HG03064 (cell line): ENCODE results near the gene CCDC170.
A peak's percentile ranks its signal among the peaks of the same experiment; 100 is the strongest.

ENCODE experiments used
- ATAC-seq: cut with Tn5 transposase; IDR thresholded peaks from one replicate; pipeline ENCODE4 v1.9.1; 2021; ENCODE audit warnings: low read depth; ENCODE audit not compliant: unreplicated experiment

Gene CCDC170

GRCh38 chr6:151609146-151609902 lies 115.5 kb downstream of the CCDC170 start:
- ATAC-seq = no peak

- ATAC-seq = no peak
These were observed 116.5 kb downstream of the CCDC170 start for GRCh38 chr6:151610326-151610725.

- ATAC-seq = no peak
These were observed 120.8 kb downstream of the CCDC170 start for GRCh38 chr6:151614630-151615029.

- ATAC-seq = no peak
These were observed 122.3 kb downstream of the CCDC170 start for GRCh38 chr6:151616091-151616513.

- ATAC-seq = no peak
These were observed 122.8 kb downstream of the CCDC170 start for GRCh38 chr6:151616600-151616999.

GRCh38 chr6:151617539-151617938 lies 123.7 kb downstream of the CCDC170 start:
- ATAC-seq = no peak

GRCh38 chr6:151618717-151619116 lies 124.9 kb downstream of the CCDC170 start:
- ATAC-seq = no peak

GRCh38 chr6:151620179-151620578 lies 126.4 kb downstream of the CCDC170 start:
- ATAC-seq = no peak

GRCh38 chr6:151624071-151624470 lies 130.3 kb downstream of the CCDC170 start:
- ATAC-seq = no peak

- no peak for ATAC-seq
These were observed 130.7 kb downstream of the CCDC170 start for GRCh38 chr6:151624481-151624880.

- ATAC-seq = no peak
These were observed 131.2 kb downstream of the CCDC170 start for GRCh38 chr6:151624900-151625536.

- peak; percentile 73 for ATAC-seq
These were observed 134.1 kb downstream of the CCDC170 start for GRCh38 chr6:151627689-151628444.

GRCh38 chr6:151629791-151630190 lies 136.0 kb downstream of the CCDC170 start:
- ATAC-seq = no peak

GRCh38 chr6:151630387-151630786 lies 136.6 kb downstream of the CCDC170 start:
- ATAC-seq = no peak

GRCh38 chr6:151630991-151631655 lies 137.3 kb downstream of the CCDC170 start:
- ATAC-seq = no peak

- no peak for ATAC-seq
These were observed 138.7 kb downstream of the CCDC170 start for GRCh38 chr6:151632415-151632987.

GRCh38 chr6:151633526-151634335 lies 139.9 kb downstream of the CCDC170 start:
- ATAC-seq = no peak

GRCh38 chr6:151634336-151634720 lies 140.5 kb downstream of the CCDC170 start:
- no peak for ATAC-seq

- ATAC-seq = no peak
These were observed 141.9 kb downstream of the CCDC170 start for GRCh38 chr6:151635741-151636140.

GRCh38 chr6:151637814-151638213 lies 144.0 kb downstream of the CCDC170 start:
- ATAC-seq = no peak
